Activated naive CD8-positive, alpha-beta T cell treated with anti-CD3 and anti-CD28 coated beads, Interleukin-2, amount 10 ng/mL, durations not matched to agents 7 days and 5 days (primary cell): Measurements from ENCODE around the gene LGALS3BP. TPM values are rescaled to one million over a fixed set of nuclear protein-coding genes. Genes with fewer than 3 reads are reported as not detected.
"Not testable (repeated sequence)": the region's sequence is repeated elsewhere in the genome, so short reads cannot be mapped to it uniquely, and the experiment has no call there.

ENCODE experiments used
- ATAC-seq: fragments of 150-1000 bp; cut with Tn5 transposase; one replicate; pipeline ENCODE4 v1.10.0; 2021; ENCODE audit warnings: low read depth, moderate library complexity
- POLR2A ChIA-PET: fragments of 350-600 bp; sonication (Branson Sonifier 250); formaldehyde crosslinking; loops from one replicate; lab custom pipeline; 2021; ENCODE audit warnings: antibody characterized with exemption; lab: Charles Lee
- DNase-seq: peaks from one replicate; pipeline ENCODE4 v3.0.0; 2021
- H3K27ac Mint-ChIP-seq: one replicate; pipeline ENCODE4 v1.8.0; 2022; ENCODE audit warnings: mild to moderate bottlenecking, mixed read lengths
- H3K27me3 Mint-ChIP-seq: one replicate; pipeline ENCODE4 v1.8.0; 2022; ENCODE audit warnings: mild to moderate bottlenecking, moderate library complexity, mixed read lengths
- H3K36me3 Mint-ChIP-seq: one replicate; pipeline ENCODE4 v1.8.0; 2021; ENCODE audit warnings: mild to moderate bottlenecking, mixed read lengths
- H3K4me1 Mint-ChIP-seq: one replicate; pipeline ENCODE4 v1.8.0; 2021; ENCODE audit warnings: mixed read lengths
- H3K4me3 Mint-ChIP-seq: one replicate; pipeline ENCODE4 v1.8.0; 2022; ENCODE audit warnings: mild to moderate bottlenecking, moderate library complexity, mixed read lengths
- H3K9me3 Mint-ChIP-seq: one replicate; pipeline ENCODE4 v1.8.0; 2021; ENCODE audit warnings: mixed read lengths
- total RNA-seq, 2 experiments: library from RNA; stranded (reverse); gene quantifications; one replicate each; pipeline ENCODE4 v1.2.3, GENCODE V29; 2021

The LGALS3BP gene
- total RNA-seq, 2 experiments from 2014 or later: 193 to 222 TPM

- no peak for ATAC-seq
- DNase-seq: no peak
- Mint-ChIP-seq H3K4me3 (no peak overlapping the region), H3K27ac (no peak overlapping the region), H3K27me3 (no peaks in the 10 kb centered on the region), H3K36me3 (peaks cover 9% of the 10 kb centered on the region), H3K9me3 (no peaks in the 10 kb centered on the region), H3K4me1 (peaks cover 3% of the 10 kb centered on the region)
- POLR2A ChIA-PET: no interaction called here
Observed at GRCh38 chr17:78966123-78966813, 13.5 kb downstream of the LGALS3BP start.

DNA sequence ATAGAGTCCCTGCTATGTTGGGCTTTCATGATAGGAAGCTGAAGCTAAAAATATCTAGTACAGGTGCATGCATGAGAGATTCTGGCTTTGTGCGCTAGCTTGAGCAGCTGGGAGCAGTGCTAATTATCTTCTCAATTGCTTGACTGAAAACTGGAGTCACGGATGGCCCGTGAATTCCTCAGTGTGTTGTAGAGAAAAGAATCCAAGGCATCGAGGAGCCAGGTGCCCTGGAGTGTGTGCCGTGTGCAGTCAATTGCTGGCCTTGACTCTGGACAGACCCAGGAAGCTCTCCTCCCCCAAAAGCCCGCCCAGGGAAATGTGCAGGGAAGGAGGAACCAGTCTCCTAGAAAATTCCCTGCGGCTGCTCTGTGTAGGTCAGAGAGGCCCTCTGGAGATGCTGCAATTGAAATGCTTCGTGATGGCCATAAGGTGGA, 14.2 kb downstream of the LGALS3BP start:
- Mint-ChIP-seq H3K4me3 (no peak overlapping the region), H3K27ac (no peak overlapping the region), H3K9me3 (no peaks in the 10 kb centered on the region), H3K27me3 (no peaks in the 10 kb centered on the region), H3K4me1 (no peaks in the 10 kb centered on the region), H3K36me3 (peaks cover 6% of the 10 kb centered on the region)
- POLR2A ChIA-PET: no interaction called here
- no peak for DNase-seq
- no peak for ATAC-seq

- Mint-ChIP-seq H3K4me1 (no peaks in the 10 kb centered on the region), H3K27ac (no peak overlapping the region), H3K4me3 (no peak overlapping the region), H3K36me3 (peaks cover 2% of the 10 kb centered on the region), H3K27me3 (no peaks in the 10 kb centered on the region), H3K9me3 (no peaks in the 10 kb centered on the region)
- POLR2A ChIA-PET: no interaction called here
- no peak for DNase-seq
- ATAC-seq: no peak
Observed at GRCh38 chr17:78963378-78963777, 16.3 kb downstream of the LGALS3BP start.

DNA sequence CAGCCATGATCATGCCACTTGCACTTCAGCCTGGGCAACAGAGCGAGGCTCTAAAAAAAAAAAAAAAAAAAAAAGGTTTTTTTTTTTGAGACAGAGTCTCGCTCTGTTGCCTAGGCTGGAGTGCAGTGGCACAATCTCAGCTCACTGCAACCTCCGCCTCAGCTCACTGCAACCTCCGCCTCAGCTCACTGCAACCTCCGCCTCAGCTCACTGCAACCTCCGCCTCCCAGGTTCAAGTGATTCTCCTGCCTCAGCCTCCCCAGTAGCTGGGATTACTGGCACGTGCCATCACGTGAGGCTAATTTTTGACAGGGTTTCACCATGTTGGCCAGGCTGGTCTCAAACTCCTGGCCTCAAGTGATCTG, 16.8 kb downstream of the LGALS3BP start:
- DNase-seq, H3K27me3 Mint-ChIP-seq, H3K9me3 Mint-ChIP-seq, H3K4me3 Mint-ChIP-seq, H3K36me3 Mint-ChIP-seq, POLR2A ChIA-PET, H3K27ac Mint-ChIP-seq, ATAC-seq, H3K4me1 Mint-ChIP-seq: not testable (repeated sequence)

GRCh38 chr17:78962345-78962983, 17.3 kb downstream of the LGALS3BP start:
- Mint-ChIP-seq H3K9me3 (no peaks in the 10 kb centered on the region), H3K4me1 (no peaks in the 10 kb centered on the region), H3K27ac (no peak overlapping the region), H3K27me3 (no peaks in the 10 kb centered on the region), H3K36me3 (peaks cover 2% of the 10 kb centered on the region), H3K4me3 (no peak overlapping the region)
- DNase-seq (no peak), ATAC-seq (no peak)
- POLR2A ChIA-PET: no interaction called here

- Mint-ChIP-seq H3K4me1 (no peaks in the 10 kb centered on the region), H3K27me3 (no peaks in the 10 kb centered on the region), H3K4me3 (no peak overlapping the region), H3K36me3 (peaks cover 2% of the 10 kb centered on the region), H3K27ac (no peak overlapping the region), H3K9me3 (no peaks in the 10 kb centered on the region)
- no peak for ATAC-seq
- POLR2A ChIA-PET: interaction anchor here (0.9 kb wide), 1 partner anchor 40 kb away, joined by 7 read pairs; no protein-coding TSS in a partner anchor
- no peak for DNase-seq
Observed at GRCh38 chr17:78961571-78961970, 18.2 kb downstream of the LGALS3BP start.

DNA sequence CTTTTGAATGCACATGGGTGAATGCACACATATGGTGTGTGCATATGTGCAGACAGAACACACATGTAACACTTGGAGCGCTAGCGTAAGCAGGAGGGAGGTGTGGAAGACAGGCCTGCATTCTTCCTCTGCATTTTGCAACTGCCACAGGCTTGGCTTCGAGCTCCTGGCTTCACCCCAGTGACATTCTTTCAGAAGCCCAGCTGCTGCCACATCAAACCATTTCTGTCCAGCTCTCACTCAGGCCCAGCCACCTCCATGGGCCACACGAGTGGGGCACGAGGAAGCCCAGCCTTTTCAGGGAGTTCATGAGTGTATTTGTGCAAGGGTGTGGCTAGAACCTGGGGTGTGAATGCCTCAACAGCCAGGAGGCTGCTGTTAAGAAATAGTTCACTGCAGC, 18.8 kb downstream of the LGALS3BP start:
- no peaks in the 10 kb centered on the region for H3K27me3 Mint-ChIP-seq
- peaks cover under 1% of the 10 kb centered on the region for H3K36me3 Mint-ChIP-seq
- POLR2A ChIA-PET: interaction anchor here (0.9 kb wide), 1 partner anchor 40 kb away, joined by 7 read pairs; no protein-coding TSS in a partner anchor

GRCh38 chr17:78959803-78960202, 19.9 kb downstream of the LGALS3BP start:
- POLR2A ChIA-PET: no interaction called here
- ATAC-seq: no peak
- DNase-seq: no peak
- H3K36me3 Mint-ChIP-seq: no peaks in the 10 kb centered on the region
- no peak overlapping the region for H3K27ac Mint-ChIP-seq
- no peaks in the 10 kb centered on the region for H3K4me1 Mint-ChIP-seq
- H3K4me3 Mint-ChIP-seq: no peak overlapping the region
- H3K27me3 Mint-ChIP-seq: peaks cover 2% of the 10 kb centered on the region
- no peaks in the 10 kb centered on the region for H3K9me3 Mint-ChIP-seq

More for the DNA sequence above, 18.8 kb downstream of the LGALS3BP start:
- H3K9me3 Mint-ChIP-seq: no peaks in the 10 kb centered on the region
- ATAC-seq: no peak
- H3K27ac Mint-ChIP-seq: no peak overlapping the region
- no peak for DNase-seq
- H3K4me3 Mint-ChIP-seq: no peak overlapping the region
- no peaks in the 10 kb centered on the region for H3K4me1 Mint-ChIP-seq

- no peaks in the 10 kb centered on the region for H3K36me3 Mint-ChIP-seq
- no peak overlapping the region for H3K27ac Mint-ChIP-seq
Observed at GRCh38 chr17:78958641-78959127, 21.0 kb downstream of the LGALS3BP start.

GRCh38 chr17:78957128-78957527, 22.6 kb downstream of the LGALS3BP start:
- ATAC-seq (no peak), DNase-seq (no peak)
- H3K9me3 Mint-ChIP-seq: no peaks in the 10 kb centered on the region
- no peak overlapping the region for H3K27ac Mint-ChIP-seq
- H3K4me3 Mint-ChIP-seq: no peak overlapping the region
- no peaks in the 10 kb centered on the region for H3K36me3 Mint-ChIP-seq
- POLR2A ChIA-PET: no interaction called here
- H3K4me1 Mint-ChIP-seq: no peaks in the 10 kb centered on the region
- peaks cover 2% of the 10 kb centered on the region for H3K27me3 Mint-ChIP-seq

More at GRCh38 chr17:78958641-78959127, 21.0 kb downstream of the LGALS3BP start:
- ATAC-seq: no peak
- H3K9me3 Mint-ChIP-seq: no peaks in the 10 kb centered on the region
- DNase-seq: no peak
- POLR2A ChIA-PET: no interaction called here
- no peaks in the 10 kb centered on the region for H3K4me1 Mint-ChIP-seq
- no peak overlapping the region for H3K4me3 Mint-ChIP-seq
- H3K27me3 Mint-ChIP-seq: peaks cover 2% of the 10 kb centered on the region

DNA sequence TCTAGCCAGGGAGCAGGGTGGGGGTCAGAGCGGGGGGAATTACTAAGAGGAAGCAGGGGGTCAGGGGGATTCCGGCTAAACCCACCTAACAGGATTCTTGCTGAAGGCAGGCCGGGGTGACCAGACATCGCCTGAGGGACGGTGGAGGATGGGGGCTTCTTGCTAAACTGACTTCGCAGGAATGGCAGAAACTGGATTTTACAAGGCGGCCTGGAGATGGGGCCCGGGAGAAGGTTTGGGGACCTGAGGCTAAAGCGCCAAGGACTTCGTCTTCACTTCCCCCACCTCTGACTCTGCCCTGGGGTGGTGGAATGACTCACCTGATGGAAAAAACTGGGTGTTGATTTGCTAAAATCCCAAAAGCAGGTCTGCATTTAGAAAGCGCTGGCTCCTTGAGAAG, 23.5 kb downstream of the LGALS3BP start:
- peaks cover 3% of the 10 kb centered on the region for H3K9me3 Mint-ChIP-seq
- no peak overlapping the region for H3K27ac Mint-ChIP-seq
- POLR2A ChIA-PET: no interaction called here
- DNase-seq (no peak), ATAC-seq (no peak)
- no peaks in the 10 kb centered on the region for H3K36me3 Mint-ChIP-seq
- no peak overlapping the region for H3K4me3 Mint-ChIP-seq
- peaks cover 2% of the 10 kb centered on the region for H3K27me3 Mint-ChIP-seq
- no peaks in the 10 kb centered on the region for H3K4me1 Mint-ChIP-seq

DNA sequence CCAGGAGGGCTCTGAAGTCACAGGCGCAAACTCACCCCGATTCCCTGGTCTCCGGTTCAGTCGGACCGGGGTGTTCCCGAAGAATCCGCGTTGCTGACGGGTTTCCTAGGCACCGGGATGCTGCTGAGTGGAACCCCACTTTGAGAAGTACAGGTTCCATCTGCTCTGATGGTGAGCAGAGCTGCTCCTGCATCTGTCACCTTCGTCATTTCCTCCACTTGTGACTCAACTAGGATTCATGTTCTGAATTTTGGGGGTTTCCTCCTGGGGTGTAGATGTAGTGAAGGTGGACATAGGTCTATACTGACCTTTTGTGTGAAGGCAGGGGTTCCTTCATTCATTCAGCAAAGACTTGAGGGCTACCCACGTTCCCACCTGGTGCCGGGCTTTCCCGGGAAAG, 25.0 kb downstream of the LGALS3BP start:
- no peak overlapping the region for H3K4me3 Mint-ChIP-seq
- peaks cover 13% of the 10 kb centered on the region for H3K9me3 Mint-ChIP-seq
- peaks cover 1% of the 10 kb centered on the region for H3K36me3 Mint-ChIP-seq
- no peak for ATAC-seq
- no peak overlapping the region for H3K27ac Mint-ChIP-seq
- no peaks in the 10 kb centered on the region for H3K4me1 Mint-ChIP-seq
- no peak for DNase-seq
- peaks cover 2% of the 10 kb centered on the region for H3K27me3 Mint-ChIP-seq
- POLR2A ChIA-PET: no interaction called here

GRCh38 chr17:78953356-78954350, 26.1 kb downstream of the LGALS3BP start:
- Mint-ChIP-seq H3K36me3 (peaks cover 3% of the 10 kb centered on the region), H3K9me3 (peaks cover 16% of the 10 kb centered on the region), H3K4me1 (no peaks in the 10 kb centered on the region), H3K4me3 (no peak overlapping the region), H3K27ac (no peak overlapping the region), H3K27me3 (peaks cover 2% of the 10 kb centered on the region)
- POLR2A ChIA-PET: no interaction called here
- ATAC-seq: no peak
- no peak for DNase-seq
